Stimulated activated CD4-positive, alpha-beta T cell treated with anti-CD3 and anti-CD28 coated beads, Interleukin-1b, Interleukin-23, amount 100 ng/mL, for 4 hours (primary cell): ENCODE data around the gene AIFM2.
A peak's percentile ranks its signal among the peaks of the same experiment; 100 is the strongest.
"Not testable (repeated sequence)": the region's sequence is repeated elsewhere in the genome, so short reads cannot be mapped to it uniquely, and the experiment has no call there.

Experiments
- DNase-seq, 2 donors: peaks; one replicate each; pipeline ENCODE4 v3.0.0-alpha.2; 2020; ENCODE audit warnings: low read depth in 2 of 2

Gene AIFM2

DNA sequence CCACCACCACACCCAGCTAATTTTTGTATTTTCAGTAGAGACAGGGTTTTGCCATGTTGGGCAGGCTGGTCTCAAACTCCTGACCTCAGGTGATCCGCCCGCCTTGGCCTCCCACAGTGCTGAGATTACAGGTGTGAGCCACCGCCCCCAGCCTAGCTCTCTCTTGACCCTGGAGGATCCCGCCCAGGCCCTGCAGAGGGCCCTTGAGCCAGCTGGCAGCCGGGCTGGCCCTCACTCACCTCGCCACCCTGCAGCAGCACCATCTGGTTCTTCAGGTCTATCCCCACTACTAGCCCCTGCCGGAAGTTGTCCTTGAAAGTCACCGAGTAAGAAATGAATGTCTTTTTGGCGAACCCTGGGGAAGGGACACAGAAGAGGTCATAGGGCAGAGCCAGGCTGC, 9.5 kb downstream of the AIFM2 start:
- not testable (repeated sequence) for DNase-seq

DNA sequence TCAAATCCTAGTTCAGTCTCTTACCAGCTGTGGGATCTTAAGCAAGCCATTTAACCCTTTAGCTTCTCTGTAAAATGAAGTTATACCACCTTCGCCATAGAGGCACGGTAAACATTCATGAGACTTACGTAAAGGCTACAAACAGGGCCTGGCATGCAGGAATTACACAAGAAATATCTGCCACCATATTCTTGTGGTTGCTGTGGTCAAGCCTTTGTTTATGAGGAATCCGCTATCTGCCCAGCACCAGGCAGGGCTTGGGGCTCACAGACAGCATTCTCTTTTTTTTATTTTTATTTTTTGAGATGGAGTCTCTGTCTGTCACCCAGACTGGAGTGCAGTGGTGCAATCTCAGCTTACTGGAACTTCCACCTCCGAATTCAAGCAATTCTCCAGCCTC, 9.9 kb downstream of the AIFM2 start:
- DNase-seq: no peak

- no peak for DNase-seq
These were observed 11.2 kb downstream of the AIFM2 start for GRCh38 chr10:70121281-70121949.

DNA sequence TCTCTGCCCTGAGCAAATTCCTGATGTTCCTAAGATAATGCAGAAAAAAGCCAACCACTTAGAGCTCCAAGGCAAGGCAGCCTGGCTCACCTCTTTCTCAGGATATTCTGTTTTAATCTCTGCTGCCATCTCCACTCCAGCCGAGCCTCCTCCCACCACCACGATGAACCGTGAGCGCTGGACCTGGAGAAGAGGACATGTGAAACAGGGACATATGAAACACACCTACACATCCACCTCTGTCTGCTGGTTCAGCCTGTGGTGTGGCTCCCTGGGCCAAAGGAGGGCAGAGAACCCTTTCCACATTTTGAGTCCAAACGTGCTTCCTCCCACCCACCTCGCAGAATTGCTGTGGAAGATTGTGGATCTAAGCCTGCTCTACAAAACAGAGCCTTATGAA, 12.2 kb downstream of the AIFM2 start:
- DNase-seq: no peak

DNA sequence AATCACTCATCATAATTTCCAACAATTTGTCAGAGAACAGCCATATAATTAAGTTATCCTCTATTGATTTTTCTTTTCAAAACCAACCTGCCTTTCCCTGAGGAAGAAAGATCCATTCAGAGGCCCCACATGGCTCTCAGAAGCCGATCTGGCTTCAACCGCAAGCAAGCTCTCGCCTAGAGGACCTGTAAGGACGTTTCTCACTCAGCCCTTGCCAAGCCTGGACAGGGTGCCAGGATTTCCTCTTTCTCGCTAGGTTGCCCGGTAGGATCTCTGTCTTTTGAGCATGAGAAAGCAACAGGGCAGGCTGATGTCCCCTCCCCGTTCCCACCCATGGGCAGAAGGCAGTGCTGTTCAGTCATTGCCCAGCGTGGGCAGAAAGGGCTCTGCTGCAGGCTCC, 13.0 kb downstream of the AIFM2 start:
- no peak for DNase-seq

DNA sequence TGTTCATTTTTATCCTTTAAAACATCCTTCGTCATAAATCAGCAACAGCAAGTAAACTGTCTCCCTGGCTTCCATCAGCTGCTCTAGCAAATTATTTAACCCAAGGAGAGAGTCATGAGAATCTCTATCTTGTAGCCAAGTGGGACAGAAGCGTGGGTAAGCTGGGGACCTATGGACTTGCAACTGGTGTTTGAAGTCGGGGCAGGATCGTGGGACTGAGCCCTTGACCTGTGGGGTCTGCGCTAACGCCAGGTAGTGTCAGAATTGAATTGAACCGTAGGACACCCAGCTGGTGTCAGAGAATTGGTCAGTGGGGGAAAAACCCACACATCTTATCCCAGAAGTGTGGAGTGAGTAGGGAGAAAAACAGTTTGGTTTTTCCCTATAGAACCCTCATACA, 13.4 kb downstream of the AIFM2 start:
- no peak for DNase-seq

DNA sequence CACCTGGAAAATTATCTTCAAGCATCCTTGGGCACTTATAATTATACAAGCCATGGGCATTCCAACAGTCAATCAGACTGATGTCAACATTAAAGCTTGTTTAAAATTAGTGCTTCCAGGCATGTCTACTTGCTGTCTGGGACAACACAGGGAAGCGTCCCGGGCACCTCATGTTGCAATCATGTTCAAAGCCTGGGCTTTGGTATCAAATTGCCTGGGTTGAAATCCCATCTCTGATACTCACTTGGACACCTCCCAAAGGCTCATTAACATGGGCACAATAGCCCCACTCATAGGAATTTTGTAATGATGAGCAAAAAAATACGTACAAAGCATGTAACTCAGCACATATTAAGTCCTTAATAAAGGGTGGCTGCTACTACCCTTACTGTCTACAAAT, 14.4 kb downstream of the AIFM2 start:
- no peak for DNase-seq

- no peak for DNase-seq
These were observed 15.0 kb downstream of the AIFM2 start for GRCh38 chr10:70117646-70118045.

DNA sequence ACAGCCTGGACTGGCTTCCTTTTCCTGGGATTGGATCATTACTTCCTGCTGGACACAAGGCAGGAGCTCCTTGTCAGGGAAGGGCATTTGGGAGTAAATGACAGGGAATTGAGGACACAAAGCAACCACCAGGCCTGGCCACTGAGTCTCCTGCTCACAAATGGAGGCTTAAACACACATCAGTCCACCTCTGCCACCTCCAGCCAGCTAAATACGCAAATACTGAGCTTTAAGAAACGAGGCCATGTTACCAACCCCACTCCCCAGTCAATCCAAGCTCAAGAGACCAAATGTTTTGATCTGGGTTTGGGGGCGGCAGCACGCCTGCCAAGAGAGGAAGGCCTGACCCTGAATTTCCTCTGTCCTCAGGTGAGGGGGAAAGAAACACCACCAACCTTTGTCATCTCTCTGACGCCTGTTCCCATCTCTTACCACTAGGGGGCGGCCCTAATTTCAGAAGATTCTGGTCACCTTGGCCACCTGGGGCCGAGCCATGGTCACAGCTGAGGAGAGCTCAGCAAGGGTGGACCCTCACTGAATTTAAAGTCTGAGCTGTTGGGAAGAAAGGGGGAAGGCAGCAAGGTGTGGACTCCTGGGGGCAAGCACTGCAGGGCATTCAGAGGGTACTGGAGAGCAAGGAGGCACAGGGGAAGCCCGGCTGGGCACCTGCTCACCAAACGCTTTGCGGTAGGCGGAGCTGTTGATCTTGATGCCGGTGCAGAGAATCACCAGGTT, 16.5 kb downstream of the AIFM2 start:
- DNase-seq: peak; percentile 22 to 49

DNA sequence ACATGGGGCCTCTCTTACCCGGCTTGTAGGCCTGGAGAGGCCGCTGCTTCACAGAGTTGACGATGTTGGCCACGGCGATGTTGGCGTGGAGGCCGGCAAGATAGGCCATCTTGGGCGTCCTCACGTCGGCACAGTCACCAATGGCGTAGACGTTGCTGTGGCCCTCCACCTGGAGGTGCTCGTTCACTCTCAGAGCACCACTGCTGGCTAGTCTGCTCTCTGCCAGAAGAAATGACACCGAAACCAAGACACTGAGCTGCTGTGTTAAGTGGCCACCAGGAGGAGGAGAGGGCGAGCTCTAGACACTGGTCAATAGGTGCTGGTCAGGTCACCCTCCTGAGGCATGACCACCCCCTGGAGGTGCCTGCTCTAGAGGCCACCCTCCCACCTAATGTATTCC, 17.7 kb downstream of the AIFM2 start:
- no peak for DNase-seq

- no peak for DNase-seq
These were observed 20.6 kb downstream of the AIFM2 start for GRCh38 chr10:70112071-70112470.

GRCh38 chr10:70111496-70111895, 21.1 kb downstream of the AIFM2 start:
- no peak for DNase-seq

DNA sequence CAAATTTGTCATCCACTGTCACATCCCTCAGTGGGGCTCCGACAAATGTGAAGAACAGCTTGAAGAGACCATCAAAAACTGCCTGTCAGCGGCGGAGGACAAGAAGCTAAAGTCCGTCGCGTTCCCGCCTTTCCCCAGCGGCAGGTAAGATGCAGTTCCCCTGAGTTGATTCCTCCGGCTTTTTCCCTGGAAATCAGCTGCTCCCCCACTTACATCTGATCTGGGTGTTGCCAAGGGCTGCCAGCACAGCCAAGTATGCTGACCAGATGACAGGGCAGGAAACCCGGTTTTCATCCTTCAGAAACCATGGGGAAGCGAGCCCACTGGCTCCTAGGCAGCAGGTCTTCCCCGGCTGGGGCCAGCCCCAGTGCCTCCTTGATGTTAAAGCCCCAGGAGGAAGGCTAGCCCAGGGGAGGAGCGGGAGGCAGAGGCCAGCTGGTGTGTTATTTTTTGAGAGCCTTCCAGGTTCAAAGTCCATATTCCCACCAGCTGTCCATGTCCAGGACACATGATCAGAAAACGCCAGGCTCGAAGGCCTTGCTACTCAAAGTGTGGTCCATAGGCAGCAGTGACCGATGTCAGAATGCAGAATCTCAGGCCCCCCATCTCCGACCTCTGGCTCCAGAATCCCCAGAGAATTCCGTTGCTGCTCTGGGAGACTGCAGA, 23.4 kb downstream of the AIFM2 start:
- DNase-seq: no peak

GRCh38 chr10:70106958-70107791, 25.4 kb downstream of the AIFM2 start:
- DNase-seq: peak in 1 of 2 donors; percentile 10

DNA sequence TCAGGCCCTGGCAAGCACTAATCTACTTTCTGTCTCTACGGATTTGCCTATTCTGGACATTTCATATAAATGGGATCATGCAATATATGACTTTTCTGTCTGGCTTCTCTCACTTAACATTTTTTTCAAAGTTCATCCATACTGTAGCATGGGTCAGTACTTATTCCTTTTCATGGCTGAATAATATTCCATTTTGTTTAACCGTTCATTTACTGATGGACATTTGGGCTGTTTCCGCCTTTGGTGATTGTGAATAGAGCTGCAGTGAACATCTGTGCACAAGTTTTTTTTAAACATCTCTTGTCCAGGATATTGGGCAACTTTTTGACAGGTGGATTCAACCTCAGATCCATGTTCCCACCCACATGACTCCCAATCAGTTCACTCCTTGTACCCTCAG, 31.0 kb downstream of the AIFM2 start:
- no peak for DNase-seq

- DNase-seq: not testable (repeated sequence)
These were observed 31.5 kb downstream of the AIFM2 start for GRCh38 chr10:70101068-70101562.

GRCh38 chr10:70098271-70098670, 34.4 kb downstream of the AIFM2 start:
- DNase-seq: no peak

DNA sequence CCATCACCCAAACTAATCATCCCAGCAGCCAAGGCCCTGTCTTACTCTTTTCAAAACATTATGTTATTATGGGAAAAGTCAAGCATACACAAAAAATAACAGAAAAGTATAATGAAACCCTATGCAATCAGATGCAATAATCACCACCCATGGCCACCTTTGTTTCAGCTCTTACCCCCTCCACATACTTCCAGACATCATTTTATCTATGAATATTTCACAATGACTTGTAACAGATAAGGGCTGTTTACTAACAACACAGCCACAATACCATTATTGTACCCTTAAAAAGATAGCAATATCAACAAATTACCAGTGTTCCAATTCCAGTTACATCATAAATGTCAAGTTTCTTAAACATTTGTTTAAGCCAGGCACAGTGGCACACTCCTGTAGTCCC, 35.2 kb downstream of the AIFM2 start:
- no peak for DNase-seq

DNA sequence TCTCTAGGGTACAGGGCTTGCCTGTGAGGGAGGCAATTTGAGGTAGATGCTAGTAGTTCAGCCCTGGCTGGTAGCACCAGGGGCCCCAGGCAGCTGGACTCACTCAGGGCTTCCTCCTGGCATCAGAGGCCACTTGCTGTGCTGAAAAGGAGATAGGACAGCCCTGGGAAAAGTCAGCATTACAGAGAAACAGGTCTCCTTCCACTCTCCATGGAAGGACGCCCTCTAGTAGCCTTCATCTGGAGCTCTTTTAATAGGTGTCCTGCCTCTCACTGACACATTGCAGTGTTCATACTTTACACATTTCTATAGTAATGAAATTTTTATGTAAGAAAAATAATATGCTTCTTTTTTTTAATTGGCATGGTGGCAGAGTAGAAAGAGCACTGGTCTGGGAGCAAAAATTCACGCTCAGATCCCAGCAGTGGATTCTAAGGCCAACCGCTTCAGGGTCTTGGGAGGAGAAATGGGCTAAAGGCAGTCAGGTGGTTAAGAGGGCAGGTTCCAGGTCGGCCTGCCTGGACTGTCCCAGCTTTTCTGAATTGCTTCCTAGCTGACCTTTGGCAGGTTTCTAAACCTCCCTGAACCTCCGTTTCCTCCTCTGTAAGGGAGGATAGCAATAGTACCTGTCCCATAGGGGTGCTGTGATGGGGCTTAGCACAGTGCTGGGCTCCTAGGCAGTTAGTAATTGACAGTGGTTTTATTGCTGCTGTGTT, 35.8 kb downstream of the AIFM2 start:
- no peak for DNase-seq

GRCh38 chr10:70096016-70096704, 36.5 kb downstream of the AIFM2 start:
- no peak for DNase-seq

DNA sequence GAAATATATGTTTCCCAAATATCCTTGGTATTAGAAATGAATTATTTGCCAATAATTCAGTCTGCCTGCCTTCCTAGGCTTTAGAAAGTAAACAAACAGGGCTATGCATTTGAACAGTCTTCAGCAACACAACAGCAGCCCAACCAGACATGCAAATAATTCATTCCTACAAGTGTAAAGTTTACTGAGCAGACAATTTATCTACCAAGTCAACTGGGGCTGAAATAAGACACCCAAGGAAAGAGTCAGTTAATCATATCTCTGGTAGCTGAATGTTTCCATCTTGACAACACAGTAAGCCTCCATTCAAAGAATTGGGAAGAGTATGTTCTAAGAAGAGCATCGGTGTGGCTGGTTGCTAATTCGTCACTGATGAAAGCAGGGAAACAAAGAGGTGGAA, 38.4 kb downstream of the AIFM2 start:
- no peak for DNase-seq
